Gastrocnemius medialis (tissue), 4 donors: ENCODE results near the gene COBLL1. TPM values are rescaled to one million over a fixed set of nuclear protein-coding genes. Genes with fewer than 3 reads are reported as not detected.

Experiments used
- ATAC-seq, 2 donors: fragments of 150-250 bp; one replicate each; pipeline ENCODE4 v1.9.1; 2016
- DNase-seq, 2 donors: peaks; one replicate each; pipeline ENCODE4 v3.0.0-alpha.2; 2019
- H3K27ac ChIP-seq, 4 donors: fragments of 200-600 bp; sonication (generic); 1 replicate in 1 of 4; 2 replicates in 3 of 4; pipeline ENCODE4 v1.5.1; 2016 to 2018; ENCODE audit warnings: mild to moderate bottlenecking in 2 of 4, moderate library complexity in 1 of 4
- H3K27me3 ChIP-seq, 3 donors: fragments of 200-600 bp; sonication (generic) in 2 of 3; 1 replicate in 1 of 3; 2 replicates in 2 of 3; pipeline versions ENCODE4 v1.5.1 to v1.6.0; 2016 to 2019; ENCODE audit warnings: mild to moderate bottlenecking in 1 of 3, moderate library complexity in 1 of 3
- H3K36me3 ChIP-seq, 2 donors: fragments of 200-600 bp; sonication (generic) in 1 of 2; one replicate each; pipeline ENCODE4 v1.5.1; 2017 to 2018
- H3K4me1 ChIP-seq, 2 donors: fragments of 200-600 bp; sonication (generic) in 1 of 2; one replicate each; pipeline ENCODE4 v1.5.1; 2016 to 2017; ENCODE audit warnings: mild to moderate bottlenecking in 2 of 2
- H3K4me3 ChIP-seq, 4 donors: fragments of 200-600 bp; sonication (generic) in 3 of 4; 1 replicate in 1 of 4; 2 replicates in 3 of 4; pipeline ENCODE4 v1.5.1; 2016 to 2019; ENCODE audit warnings: mild to moderate bottlenecking in 2 of 4
- H3K9me3 ChIP-seq, 3 donors: fragments of 200-600 bp; sonication (generic) in 2 of 3; 1 replicate in 1 of 3; 2 replicates in 2 of 3; pipeline ENCODE4 v1.5.1; 2016 to 2019
- POLR2A ChIP-seq, 2 donors: fragments of 450-650 bp; IDR thresholded peaks; one replicate each; pipeline ENCODE4 v1.6.1; 2017; ENCODE audit warnings: antibody characterized with exemption in 2 of 2, mild to moderate bottlenecking in 2 of 2, moderate library complexity in 2 of 2
- in situ Hi-C, 4 donors: fragments of 200-750 bp; cut with MboI; loops; one replicate each; pipeline versions ENCODE4 v1.15.0 to v1.8.0; 2017; ENCODE audit warnings: low sequenced_read_pairs in 4 of 4
- intact Hi-C: fragments of 100-400 bp; cut with DNase I; formaldehyde crosslinking; loops from one replicate; pipeline ENCODE4 v1.15.1; 2023; ENCODE audit warnings: low total_unique reads
- total RNA-seq, 4 donors: library from RNA; depleted of rRNA; stranded (reverse); fragments of >200 nt; gene quantifications; one replicate each; pipeline versions ENCODE4 v1.1.0 to v1.2.3, GENCODE V29; 2016
- TF ChIP-seq, protein P1 (sequence below), 5 experiments: fragments of 450-650 bp in 3 of 5; fragments of 200-600 bp in 2 of 5; sonication (generic) in 2 of 5; IDR thresholded peaks in 4 of 5; conservative IDR thresholded peaks in 1 of 5; 1 replicate in 4 of 5; 2 replicates in 1 of 5; pipeline ENCODE4 v1.5.1; 2016 to 2019; ENCODE audit warnings: antibody characterized with exemption in 5 of 5, mild to moderate bottlenecking in 3 of 5, moderate library complexity in 3 of 5

The COBLL1 gene
- total RNA-seq, 4 donors from 2014 or later = 1.9 to 9.6 (median 4.0) TPM

- no peaks in the 10 kb centered on the region for H3K9me3 ChIP-seq
- no peaks in the 10 kb centered on the region for H3K36me3 ChIP-seq
- DNase-seq (no peak), ATAC-seq (no peak)
- intact Hi-C loops = no loop called here
- H3K27ac ChIP-seq = no peak overlapping the region
- H3K4me3 ChIP-seq = no peak overlapping the region
- in situ Hi-C loops = no loop called here
- no peaks in the 10 kb centered on the region for H3K27me3 ChIP-seq
- peaks cover 0 to 4% of the 10 kb centered on the region in 2 donors for H3K4me1 ChIP-seq
- TF ChIP-seq, protein P1, sequence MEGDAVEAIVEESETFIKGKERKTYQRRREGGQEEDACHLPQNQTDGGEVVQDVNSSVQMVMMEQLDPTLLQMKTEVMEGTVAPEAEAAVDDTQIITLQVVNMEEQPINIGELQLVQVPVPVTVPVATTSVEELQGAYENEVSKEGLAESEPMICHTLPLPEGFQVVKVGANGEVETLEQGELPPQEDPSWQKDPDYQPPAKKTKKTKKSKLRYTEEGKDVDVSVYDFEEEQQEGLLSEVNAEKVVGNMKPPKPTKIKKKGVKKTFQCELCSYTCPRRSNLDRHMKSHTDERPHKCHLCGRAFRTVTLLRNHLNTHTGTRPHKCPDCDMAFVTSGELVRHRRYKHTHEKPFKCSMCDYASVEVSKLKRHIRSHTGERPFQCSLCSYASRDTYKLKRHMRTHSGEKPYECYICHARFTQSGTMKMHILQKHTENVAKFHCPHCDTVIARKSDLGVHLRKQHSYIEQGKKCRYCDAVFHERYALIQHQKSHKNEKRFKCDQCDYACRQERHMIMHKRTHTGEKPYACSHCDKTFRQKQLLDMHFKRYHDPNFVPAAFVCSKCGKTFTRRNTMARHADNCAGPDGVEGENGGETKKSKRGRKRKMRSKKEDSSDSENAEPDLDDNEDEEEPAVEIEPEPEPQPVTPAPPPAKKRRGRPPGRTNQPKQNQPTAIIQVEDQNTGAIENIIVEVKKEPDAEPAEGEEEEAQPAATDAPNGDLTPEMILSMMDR (IDR thresholded peaks at IDR 0.05 in 4 of 5, conservative IDR thresholded peaks at IDR 0.05 in 1 of 5) = no peak
- TF ChIP-seq POLR2A (IDR thresholded peaks at IDR 0.05) = no peak
Observed at GRCh38 chr2:164818149-164819136, 23.2 kb downstream of the COBLL1 start.

- H3K4me3 ChIP-seq = no peak overlapping the region
- TF ChIP-seq, protein P1 (IDR thresholded peaks at IDR 0.05 in 4 of 5, conservative IDR thresholded peaks at IDR 0.05 in 1 of 5) = no peak
- TF ChIP-seq POLR2A (IDR thresholded peaks at IDR 0.05) = no peak
- in situ Hi-C loops = no loop called here
- ATAC-seq (no peak), DNase-seq (no peak)
- peaks cover 0 to 4% of the 10 kb centered on the region in 2 donors for H3K4me1 ChIP-seq
- no peaks in the 10 kb centered on the region for H3K27me3 ChIP-seq
- no peaks in the 10 kb centered on the region for H3K36me3 ChIP-seq
- peak overlapping the region in 1 of 4 donors; percentile 4 for H3K27ac ChIP-seq
- no peaks in the 10 kb centered on the region for H3K9me3 ChIP-seq
- intact Hi-C loops = no loop called here
Observed at GRCh38 chr2:164816900-164817299, 24.7 kb downstream of the COBLL1 start.

- in situ Hi-C loops (no loop called here), intact Hi-C loops (no loop called here)
- DNase-seq = no peak
- Histone ChIP-seq H3K27ac (no peak overlapping the region), H3K27me3 (no peaks in the 10 kb centered on the region), H3K4me1 (no peaks in the 10 kb centered on the region), H3K4me3 (no peak overlapping the region), H3K9me3 (no peaks in the 10 kb centered on the region), H3K36me3 (no peaks in the 10 kb centered on the region)
- TF ChIP-seq, protein P1 (IDR thresholded peaks at IDR 0.05 in 4 of 5, conservative IDR thresholded peaks at IDR 0.05 in 1 of 5) = no peak
- no peak for TF ChIP-seq POLR2A (IDR thresholded peaks at IDR 0.05)
- no peak for ATAC-seq
Observed at GRCh38 chr2:164816046-164816445, 25.6 kb downstream of the COBLL1 start.

DNA sequence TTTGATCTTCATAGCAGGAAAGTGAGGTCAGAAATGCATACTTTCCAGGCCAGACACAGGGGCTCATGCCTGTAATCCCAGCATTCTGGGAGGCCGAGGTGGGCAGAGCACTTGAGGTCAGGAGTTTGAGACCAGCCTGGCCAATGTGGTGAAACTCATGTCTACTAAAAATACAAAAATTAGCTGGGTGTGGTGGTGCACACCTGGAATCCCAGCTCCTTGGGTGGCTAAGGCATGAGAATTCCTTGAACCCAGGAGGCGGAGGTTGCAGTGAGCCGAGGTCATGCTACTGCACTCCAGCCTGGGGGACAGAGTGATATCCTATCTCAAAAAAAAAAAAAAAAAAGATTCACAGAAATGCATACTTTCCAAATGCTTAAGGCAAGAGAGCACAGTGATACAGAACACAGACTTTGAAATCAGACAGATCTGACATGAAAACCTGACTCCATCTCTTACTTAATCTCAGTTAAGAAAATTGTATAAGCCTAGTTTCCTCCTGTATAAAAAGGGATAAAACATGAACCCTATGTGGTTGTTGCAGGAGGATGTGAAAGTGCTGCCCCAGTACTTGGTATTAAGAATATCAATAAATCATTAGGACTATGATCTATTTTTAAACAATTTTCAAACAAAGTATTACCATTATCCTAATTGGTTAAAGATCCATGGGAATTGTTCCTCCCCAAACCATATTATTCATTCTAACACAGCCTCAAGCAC lies 26.4 kb downstream of the COBLL1 start:
- Histone ChIP-seq H3K9me3 (no peaks in the 10 kb centered on the region), H3K4me3 (no peak overlapping the region), H3K27me3 (no peaks in the 10 kb centered on the region), H3K36me3 (no peaks in the 10 kb centered on the region), H3K4me1 (no peaks in the 10 kb centered on the region), H3K27ac (no peak overlapping the region)
- TF ChIP-seq, protein P1 (IDR thresholded peaks at IDR 0.05 in 4 of 5, conservative IDR thresholded peaks at IDR 0.05 in 1 of 5) = no peak
- TF ChIP-seq POLR2A (IDR thresholded peaks at IDR 0.05) = no peak
- ATAC-seq = no peak
- DNase-seq = no peak
- intact Hi-C loops = no loop called here
- in situ Hi-C loops = no loop called here
